Measurements from ENCODE around the gene DOK7. TPM values are rescaled to one million over a fixed set of nuclear protein-coding genes. Genes with fewer than 3 reads are reported as not detected.

DOK7 gene
- total RNA-seq, 6 experiments from 2014 or later = 0.73 to 2.4 (median 1.5) TPM

DNA sequence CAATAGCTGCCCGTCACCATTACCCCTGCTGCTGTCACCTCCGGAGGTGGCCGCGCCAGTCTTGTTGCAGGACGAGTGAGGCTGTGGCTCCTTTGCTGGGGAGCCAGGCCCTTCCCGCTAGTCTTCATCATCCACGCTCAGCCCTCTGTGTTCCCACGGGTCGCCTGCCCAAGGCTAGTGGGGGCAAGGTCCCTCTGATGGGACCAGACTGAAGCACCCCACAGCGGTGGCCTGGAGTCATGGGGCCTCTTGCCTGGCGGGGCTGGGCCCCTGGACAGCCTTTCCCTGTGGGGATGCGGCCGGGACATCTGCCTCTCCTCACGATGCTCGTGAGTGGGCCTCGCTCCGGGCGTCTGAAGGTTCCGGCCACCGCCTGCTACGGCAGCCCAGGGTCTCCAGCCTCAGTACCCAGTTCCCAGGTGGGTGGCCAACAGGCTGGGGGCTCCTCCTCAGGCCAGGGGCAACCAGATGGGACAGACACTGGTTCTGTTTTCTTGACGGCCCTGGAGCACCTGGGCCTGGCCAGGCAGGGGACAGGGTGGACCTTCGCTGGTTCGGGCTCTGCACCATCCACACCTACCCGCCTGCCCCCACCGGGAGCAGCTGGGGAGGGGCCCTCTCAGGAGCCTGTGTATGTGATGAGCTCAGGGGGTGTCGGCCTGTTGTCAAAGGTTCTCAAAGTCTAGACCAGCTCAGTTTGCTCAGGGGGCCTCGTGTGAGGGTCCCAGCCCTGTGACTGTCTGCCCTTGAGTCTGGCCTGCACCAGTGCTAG, 32.3 kb downstream of the DOK7 start:
- ATAC-seq = no peak
- intact Hi-C loops (cut with DNase I) = no loop called here
- no peak for DNase-seq
- H3K4me1 ChIP-seq = no peaks in the 10 kb centered on the region
- TF ChIP-seq, protein P1, sequence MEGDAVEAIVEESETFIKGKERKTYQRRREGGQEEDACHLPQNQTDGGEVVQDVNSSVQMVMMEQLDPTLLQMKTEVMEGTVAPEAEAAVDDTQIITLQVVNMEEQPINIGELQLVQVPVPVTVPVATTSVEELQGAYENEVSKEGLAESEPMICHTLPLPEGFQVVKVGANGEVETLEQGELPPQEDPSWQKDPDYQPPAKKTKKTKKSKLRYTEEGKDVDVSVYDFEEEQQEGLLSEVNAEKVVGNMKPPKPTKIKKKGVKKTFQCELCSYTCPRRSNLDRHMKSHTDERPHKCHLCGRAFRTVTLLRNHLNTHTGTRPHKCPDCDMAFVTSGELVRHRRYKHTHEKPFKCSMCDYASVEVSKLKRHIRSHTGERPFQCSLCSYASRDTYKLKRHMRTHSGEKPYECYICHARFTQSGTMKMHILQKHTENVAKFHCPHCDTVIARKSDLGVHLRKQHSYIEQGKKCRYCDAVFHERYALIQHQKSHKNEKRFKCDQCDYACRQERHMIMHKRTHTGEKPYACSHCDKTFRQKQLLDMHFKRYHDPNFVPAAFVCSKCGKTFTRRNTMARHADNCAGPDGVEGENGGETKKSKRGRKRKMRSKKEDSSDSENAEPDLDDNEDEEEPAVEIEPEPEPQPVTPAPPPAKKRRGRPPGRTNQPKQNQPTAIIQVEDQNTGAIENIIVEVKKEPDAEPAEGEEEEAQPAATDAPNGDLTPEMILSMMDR (IDR thresholded peaks at IDR 0.05) = no peak
- TF ChIP-seq POLR2A (IDR thresholded peaks at IDR 0.05) = no peak
- H3K4me3 ChIP-seq = no peak overlapping the region
- no CpG with 5 or more reads among the region's 28 CpGs for WGBS (ENCODE audit: insufficient coverage, low coverage, low lambda C conversion rate, missing lambda C conversion rate)
- no peaks in the 10 kb centered on the region for H3K36me3 ChIP-seq
- no peaks in the 10 kb centered on the region for H3K27me3 ChIP-seq
- no peaks in the 10 kb centered on the region for H3K9me3 ChIP-seq
- no peak overlapping the region for H3K27ac ChIP-seq

DNA sequence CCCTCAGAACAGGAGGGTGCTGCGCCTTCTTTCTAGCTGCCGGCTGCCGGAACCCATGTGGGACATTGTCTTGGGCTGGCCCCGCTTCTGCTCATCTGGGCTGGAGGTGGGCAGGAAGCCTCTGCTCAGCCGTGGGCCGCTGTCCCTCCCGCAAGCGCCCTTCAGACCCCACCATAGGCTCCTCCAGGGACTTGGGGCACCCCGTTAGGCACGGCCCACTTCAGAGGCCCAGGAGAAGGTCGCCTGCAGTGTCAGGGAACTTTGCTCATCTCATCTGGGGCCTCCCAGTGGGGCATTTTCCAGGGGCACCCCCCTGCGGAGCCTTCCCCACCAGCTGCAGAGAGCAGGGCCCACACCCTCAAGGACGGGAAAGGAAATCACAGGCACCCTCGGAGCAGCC, 32.9 kb downstream of the DOK7 start:
- no peaks in the 10 kb centered on the region for H3K9me3 ChIP-seq
- H3K4me3 ChIP-seq = no peak overlapping the region
- H3K36me3 ChIP-seq = no peaks in the 10 kb centered on the region
- intact Hi-C loops (cut with DNase I) = no loop called here
- H3K27ac ChIP-seq = no peak overlapping the region
- no CpG with 5 or more reads among the region's 14 CpGs for WGBS (ENCODE audit: insufficient coverage, low coverage, low lambda C conversion rate, missing lambda C conversion rate)
- no peak for TF ChIP-seq POLR2A (IDR thresholded peaks at IDR 0.05)
- TF ChIP-seq, protein P1 (IDR thresholded peaks at IDR 0.05) = no peak
- DNase-seq (no peak), ATAC-seq (no peak)
- H3K4me1 ChIP-seq = no peaks in the 10 kb centered on the region
- no peaks in the 10 kb centered on the region for H3K27me3 ChIP-seq

DNA sequence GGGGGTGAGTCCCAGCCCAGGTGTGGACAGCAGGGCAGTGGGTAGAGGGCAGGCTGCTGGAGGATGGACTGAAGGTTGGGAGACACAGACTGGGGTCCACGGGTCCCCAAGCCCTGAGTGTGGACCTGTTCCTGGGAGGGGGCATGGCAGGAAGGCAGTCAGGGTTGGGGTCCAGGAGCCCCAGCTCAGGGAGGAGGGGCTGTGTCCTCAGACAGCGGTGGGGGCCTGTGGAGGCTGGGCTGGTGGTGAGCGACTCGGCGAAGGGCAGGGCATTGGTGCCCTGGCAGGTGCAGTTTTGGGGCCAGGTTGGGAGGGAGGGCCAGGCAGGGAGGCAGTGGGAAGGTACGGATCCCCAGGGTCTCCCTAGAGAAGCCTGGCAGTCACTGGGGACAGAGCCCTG, 34.0 kb downstream of the DOK7 start:
- WGBS (ENCODE audit: insufficient coverage, low coverage, low lambda C conversion rate, missing lambda C conversion rate) = no CpG with 5 or more reads among the region's 6 CpGs
- no peak for TF ChIP-seq POLR2A (IDR thresholded peaks at IDR 0.05)
- TF ChIP-seq, protein P1 (IDR thresholded peaks at IDR 0.05) = no peak
- H3K27ac ChIP-seq = no peak overlapping the region
- no peaks in the 10 kb centered on the region for H3K9me3 ChIP-seq
- no peak for ATAC-seq
- no peaks in the 10 kb centered on the region for H3K36me3 ChIP-seq
- DNase-seq = no peak
- intact Hi-C loops (cut with DNase I) = no loop called here
- no peaks in the 10 kb centered on the region for H3K27me3 ChIP-seq
- no peaks in the 10 kb centered on the region for H3K4me1 ChIP-seq
- no peak overlapping the region for H3K4me3 ChIP-seq

DNA sequence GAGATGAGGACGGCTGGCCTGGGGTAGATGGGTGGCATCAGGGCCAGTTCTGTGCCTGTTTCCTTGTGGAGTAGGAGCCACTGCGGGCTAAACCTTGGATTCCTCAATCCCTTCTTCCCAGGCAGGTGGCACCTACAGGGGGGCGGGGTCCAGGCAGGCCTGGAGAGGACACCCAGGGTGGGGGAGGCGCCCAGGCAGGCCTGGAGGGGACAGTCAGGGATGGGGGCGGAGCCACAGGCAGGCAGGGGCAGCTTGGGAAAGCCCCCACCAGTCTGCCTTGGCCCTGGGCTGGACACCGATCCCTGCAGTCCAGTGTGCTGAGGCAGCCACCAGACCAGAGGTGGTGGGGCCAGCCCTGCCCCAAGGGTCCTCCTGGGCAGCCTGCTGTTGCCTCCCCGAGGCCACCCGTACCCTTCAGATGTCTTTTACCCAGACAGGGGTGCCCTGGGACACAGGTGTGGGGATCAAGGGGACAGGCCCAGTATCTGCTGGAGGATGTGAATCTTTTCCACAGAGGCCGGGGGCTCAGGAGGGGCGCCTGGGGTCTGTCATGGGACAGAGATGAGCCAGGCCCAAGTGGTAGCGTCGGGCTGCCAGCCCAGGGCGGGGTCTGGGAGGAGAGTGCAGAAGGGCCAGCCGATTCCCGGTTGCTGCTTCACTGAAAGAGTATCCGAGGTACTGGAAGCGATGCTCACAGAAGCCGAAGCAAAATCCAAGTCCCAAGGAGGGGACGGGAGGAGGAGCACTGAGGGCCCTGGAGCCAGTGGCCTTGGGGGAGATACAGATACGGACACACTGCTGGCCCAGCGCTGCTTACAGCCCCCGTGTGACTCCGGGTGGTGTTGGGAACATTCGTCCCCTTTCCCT, 34.6 kb downstream of the DOK7 start:
- Histone ChIP-seq H3K27me3 (no peaks in the 10 kb centered on the region), H3K4me1 (no peaks in the 10 kb centered on the region), H3K9me3 (no peaks in the 10 kb centered on the region), H3K27ac (no peak overlapping the region), H3K36me3 (no peaks in the 10 kb centered on the region), H3K4me3 (no peak overlapping the region)
- WGBS (ENCODE audit: insufficient coverage, low coverage, low lambda C conversion rate, missing lambda C conversion rate) = 90% methylated on average over 2 of the region's 24 CpGs
- intact Hi-C loops (cut with DNase I) = no loop called here
- ATAC-seq (peak in 2 of 4 donors; percentile 1 to 13), DNase-seq (no peak)
- no peak for TF ChIP-seq POLR2A (IDR thresholded peaks at IDR 0.05)
- TF ChIP-seq, protein P1 (IDR thresholded peaks at IDR 0.05) = no peak
